Sigmoid colon (tissue), 3 donors: ENCODE results near the gene NAALADL2.

Experiments
- CTCF ChIP-seq, 4 experiments: fragments of 450-650 bp in 3 of 4; fragments of 200-600 bp in 1 of 4; IDR thresholded peaks; one replicate each; pipeline ENCODE4 v1.5.1; 2016 to 2019; ENCODE audit warnings: antibody characterized with exemption in 4 of 4, mild to moderate bottlenecking in 3 of 4, moderate library complexity in 2 of 4
- POLR2A ChIP-seq, 2 donors: fragments of 450-650 bp; IDR thresholded peaks; one replicate each; pipeline ENCODE4 v1.6.1; 2016; ENCODE audit warnings: antibody characterized with exemption in 2 of 2, mild to moderate bottlenecking in 2 of 2, moderate library complexity in 2 of 2

- no peak for TF ChIP-seq CTCF (IDR thresholded peaks at IDR 0.05)
- TF ChIP-seq POLR2A (IDR thresholded peaks at IDR 0.05), result no peak
Observed at GRCh38 chr3:175477651-175478224, 618.6 kb downstream of the NAALADL2 start.
